WTC11 (cell line): ENCODE data around the gene ACOXL. TPM values are rescaled to one million over a fixed set of nuclear protein-coding genes. Genes with fewer than 3 reads are reported as not detected.

Experiments
- ATAC-seq: fragments of 200-7000 bp; cut with Tn5 transposase; 2 replicates; pipeline ENCODE4 v1.10.0; 2021; ENCODE audit warnings: mild to moderate bottlenecking, moderate library complexity
- CTCF ChIA-PET: fragments of 300-600 bp; sonication (Branson Sonifier 250); formaldehyde crosslinking; loops from one replicate; lab custom pipeline; 2021; ENCODE audit warnings: antibody characterized with exemption; lab: Charles Lee
- POLR2A ChIA-PET: fragments of 350-600 bp; sonication (Branson Sonifier 250); formaldehyde crosslinking; loops from one replicate; lab custom pipeline; 2021; ENCODE audit warnings: antibody characterized with exemption; lab: Charles Lee
- DNase-seq: peaks from one replicate; pipeline ENCODE4 v3.0.0; 2021; ENCODE audit warnings: low spot score
- H3K27ac Mint-ChIP-seq: 2 replicates; pipeline ENCODE4 v1.8.0; 2021; ENCODE audit warnings: mixed read lengths
- H3K27me3 Mint-ChIP-seq: 2 replicates; pipeline ENCODE4 v1.8.0; 2021; ENCODE audit warnings: low read depth, mild to moderate bottlenecking, moderate library complexity, mixed read lengths
- H3K36me3 Mint-ChIP-seq: 2 replicates; pipeline ENCODE4 v1.8.0; 2021; ENCODE audit warnings: mixed read lengths
- H3K4me1 Mint-ChIP-seq: 2 replicates; pipeline ENCODE4 v1.8.0; 2022; ENCODE audit warnings: mixed read lengths
- H3K4me3 Mint-ChIP-seq: 2 replicates; pipeline ENCODE4 v1.8.0; 2021; ENCODE audit warnings: mild to moderate bottlenecking, moderate library complexity, mixed read lengths
- H3K9me3 Mint-ChIP-seq: 2 replicates; pipeline ENCODE4 v1.8.0; 2021; ENCODE audit warnings: mixed read lengths
- CBFB ChIP-seq: sonication (generic); formaldehyde crosslinking; IDR thresholded peaks from 2 replicates; pipeline ENCODE4 v1.8.1; 2022; ENCODE audit warnings: mild to moderate bottlenecking, low read depth, missing genetic modification reagents
- CDX4 ChIP-seq: fragments of 250-450 bp; sonication (Bioruptor Pico); IDR thresholded peaks from 2 replicates; pipeline ENCODE4 v1.9.0; 2021; ENCODE audit warnings: moderate library complexity, mild to moderate bottlenecking, inconsistent platforms, borderline replicate concordance
- E2F1 ChIP-seq: sonication (generic); formaldehyde crosslinking; IDR thresholded peaks from 2 replicates; pipeline ENCODE4 v1.8.0; 2022; ENCODE audit warnings: mild to moderate bottlenecking, missing genetic modification reagents
- ETV6 ChIP-seq: sonication (generic); formaldehyde crosslinking; IDR thresholded peaks from 2 replicates; pipeline ENCODE4 v1.8.1; 2022; ENCODE audit warnings: mild to moderate bottlenecking, missing genetic modification reagents
- FOXP4 ChIP-seq: sonication (generic); formaldehyde crosslinking; IDR thresholded peaks from 2 replicates; pipeline ENCODE4 v1.8.0; 2022; ENCODE audit warnings: mild to moderate bottlenecking, missing genetic modification reagents
- GTF2I ChIP-seq: fragments of 250-450 bp; sonication (Bioruptor Pico); conservative IDR thresholded peaks from 2 replicates; pipeline ENCODE4 v1.4.0; 2021; ENCODE audit warnings: mild to moderate bottlenecking
- HMGA2 ChIP-seq: fragments of 250-450 bp; sonication (Bioruptor Pico); IDR thresholded peaks from 2 replicates; pipeline ENCODE4 v1.4.0; 2021; ENCODE audit warnings: mild to moderate bottlenecking, moderate library complexity
- HMGXB4 ChIP-seq: sonication (generic); formaldehyde crosslinking; IDR thresholded peaks from 2 replicates; pipeline ENCODE4 v1.8.1; 2023; ENCODE audit warnings: mild to moderate bottlenecking, moderate library complexity, missing genetic modification reagents
- NR2C2 ChIP-seq: sonication (generic); formaldehyde crosslinking; IDR thresholded peaks from 2 replicates; pipeline ENCODE4 v1.8.0; 2022; ENCODE audit warnings: mild to moderate bottlenecking, missing genetic modification reagents
- OVOL2 ChIP-seq: fragments of 250-450 bp; sonication (Bioruptor Pico); IDR thresholded peaks from 2 replicates; pipeline ENCODE4 v1.9.0; 2021; ENCODE audit warnings: mild to moderate bottlenecking, borderline replicate concordance
- SP1 ChIP-seq: sonication (generic); formaldehyde crosslinking; conservative IDR thresholded peaks from 2 replicates; pipeline ENCODE4 v1.8.1; 2022; ENCODE audit warnings: missing genetic modification reagents
- STAT6 ChIP-seq: sonication (generic); formaldehyde crosslinking; conservative IDR thresholded peaks from 2 replicates; pipeline ENCODE4 v1.8.1; 2023; ENCODE audit warnings: mild to moderate bottlenecking, low read depth, missing genetic modification reagents, moderate library complexity
- USF1 ChIP-seq: sonication (generic); formaldehyde crosslinking; IDR thresholded peaks from 2 replicates; pipeline ENCODE4 v1.8.0; 2022; ENCODE audit warnings: mild to moderate bottlenecking, missing genetic modification reagents
- ZNF138 ChIP-seq: sonication (generic); formaldehyde crosslinking; conservative IDR thresholded peaks from 2 replicates; pipeline ENCODE4 v1.8.1; 2022; ENCODE audit warnings: mild to moderate bottlenecking, moderate library complexity, missing genetic modification reagents
- ZNF219 ChIP-seq: sonication (generic); formaldehyde crosslinking; IDR thresholded peaks from 2 replicates; pipeline ENCODE4 v1.8.0; 2023; ENCODE audit warnings: missing genetic modification reagents, mild to moderate bottlenecking, borderline replicate concordance
- ZNF263 ChIP-seq: sonication (generic); formaldehyde crosslinking; IDR thresholded peaks from 2 replicates; pipeline ENCODE4 v1.8.1; 2022; ENCODE audit warnings: low read depth, mild to moderate bottlenecking, moderate library complexity, missing genetic modification reagents
- ZNF423 ChIP-seq: fragments of 250-450 bp; sonication (Bioruptor Pico); IDR thresholded peaks from 2 replicates; pipeline ENCODE4 v2.1.2; 2022; ENCODE audit warnings: mild to moderate bottlenecking, moderate library complexity
- total RNA-seq: library from RNA; stranded (reverse); gene quantifications from 3 replicates; pipeline ENCODE4 v1.2.3, GENCODE V29; 2021

Gene ACOXL
- total RNA-seq, 1 experiment from 2014 or later: 14.9 TPM

GRCh38 chr2:110799376-110799775 is 67.0 kb downstream of the ACOXL start (continued):
- TF ChIP-seq STAT6 (no peak), ZNF219 (CRISPR knock-in tag) (no peak), CBFB (CRISPR knock-in tag) (no peak), SP1 (CRISPR knock-in tag) (no peak), HMGA2 (CRISPR knock-in tag) (no peak)

GRCh38 chr2:110800611-110801402 is 68.4 kb downstream of the ACOXL start:
- peaks cover 52% of the 10 kb centered on the region for H3K36me3 Mint-ChIP-seq
- DNase-seq (no peak), ATAC-seq (peak; percentile 46; the same call in 1 of the 2 replicates)
- H3K4me1 Mint-ChIP-seq: peaks cover 36% of the 10 kb centered on the region
- H3K27me3 Mint-ChIP-seq: peaks cover 7% of the 10 kb centered on the region; the same call in 1 of the 2 replicates
- CTCF ChIA-PET: no interaction called here
- no peak overlapping the region for H3K4me3 Mint-ChIP-seq
- H3K27ac Mint-ChIP-seq: peak overlapping the region; percentile 63
- peaks cover 29% of the 10 kb centered on the region for H3K9me3 Mint-ChIP-seq
- TF ChIP-seq ZNF263 (CRISPR knock-in tag) (0 out of 2 replicates have a peak, but pooled peaks have one; percentile 13), USF1 (no peak)
- POLR2A ChIA-PET: interaction anchor here (0.5 kb wide), 1 partner anchor 14 kb away, joined by 3 read pairs; no protein-coding TSS in a partner anchor

- ChIA-PET CTCF (no interaction called here), POLR2A (no interaction called here)
- Mint-ChIP-seq H3K9me3 (peaks cover 29% of the 10 kb centered on the region), H3K27me3 (peaks cover 7% of the 10 kb centered on the region; the same call in 1 of the 2 replicates), H3K4me1 (peaks cover 36% of the 10 kb centered on the region), H3K4me3 (peak overlapping the region; percentile 40; the same call in 1 of the 2 replicates), H3K36me3 (peaks cover 49% of the 10 kb centered on the region), H3K27ac (peak overlapping the region; percentile 1; the same call in 1 of the 2 replicates)
- no peak for TF ChIP-seq OVOL2
- TF ChIP-seq FOXP4 (CRISPR knock-in tag): peak; percentile 29; the same call in 1 of the 2 replicates
- no peak for DNase-seq
- ATAC-seq: peak; percentile 71
These were observed 70.0 kb downstream of the ACOXL start for GRCh38 chr2:110802208-110802932.

- Mint-ChIP-seq H3K36me3 (peaks cover 38% of the 10 kb centered on the region), H3K27ac (no peak overlapping the region), H3K9me3 (peaks cover 17% of the 10 kb centered on the region), H3K4me1 (peaks cover 36% of the 10 kb centered on the region), H3K27me3 (peaks cover 7% of the 10 kb centered on the region; the same call in 1 of the 2 replicates), H3K4me3 (no peak overlapping the region)
- POLR2A ChIA-PET: no interaction called here
- CTCF ChIA-PET: no interaction called here
- TF ChIP-seq NR2C2: no peak
- TF ChIP-seq ZNF138 (CRISPR knock-in tag): no peak
- no peak for TF ChIP-seq GTF2I (CRISPR knock-in tag)
- no peak for TF ChIP-seq HMGXB4 (CRISPR knock-in tag)
- TF ChIP-seq ETV6: no peak
- TF ChIP-seq ZNF423 (CRISPR knock-in tag): no peak
- no peak for TF ChIP-seq E2F1 (CRISPR knock-in tag)
- TF ChIP-seq CDX4 (CRISPR knock-in tag): no peak
- ATAC-seq (no peak), DNase-seq (no peak)
These were observed 72.1 kb downstream of the ACOXL start for GRCh38 chr2:110804433-110804832.
